Renal cortex interstitium (tissue), 11 donors: ENCODE data around the gene PPP1R1C. TPM values are rescaled to one million over a fixed set of nuclear protein-coding genes. Genes with fewer than 3 reads are reported as not detected.
"Not testable (repeated sequence)": the region's sequence is repeated elsewhere in the genome, so short reads cannot be mapped to it uniquely, and the experiment has no call there.

Experiments
- DNase-seq, 11 donors: peaks; one replicate each; pipeline ENCODE4 v3.0.0-alpha.2; 2013; ENCODE audit warnings: low read depth in 9 of 11, low spot score in 4 of 11; ENCODE audit errors: extremely low read depth in 1 of 11
- polyA plus RNA-seq, 3 donors: library from polyadenylated mRNA; unstranded; fragments of 120-200 nt; gene quantifications; one replicate each; pipeline ENCODE4 v1.2.1, GENCODE V29; 2013; ENCODE audit not compliant: insufficient read length in 3 of 3

Gene PPP1R1C
- polyA plus RNA-seq, 3 donors: 2.3 to 3.1 (median 2.7) TPM

DNA sequence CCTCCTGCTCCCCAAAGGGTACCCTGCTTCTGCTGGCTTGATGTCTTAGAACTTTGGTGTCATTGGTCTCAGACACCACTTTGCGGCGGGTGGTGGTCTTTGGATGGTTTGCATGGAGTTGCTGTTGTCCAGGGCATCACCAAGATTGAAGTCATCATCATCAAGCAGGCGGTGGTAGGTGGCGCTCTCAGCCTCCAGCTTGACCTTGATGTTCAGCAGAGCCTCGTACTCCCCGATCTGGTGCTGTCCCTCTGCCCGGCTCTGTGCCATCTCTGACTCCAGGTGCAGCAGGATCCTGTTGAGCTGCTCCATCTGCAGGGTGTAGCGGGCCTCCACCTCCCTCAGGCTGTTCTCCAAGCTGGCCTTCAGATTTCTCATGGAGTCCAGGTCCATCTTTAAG lies 24.5 kb upstream of the PPP1R1C start:
- DNase-seq: not testable (repeated sequence)

DNA sequence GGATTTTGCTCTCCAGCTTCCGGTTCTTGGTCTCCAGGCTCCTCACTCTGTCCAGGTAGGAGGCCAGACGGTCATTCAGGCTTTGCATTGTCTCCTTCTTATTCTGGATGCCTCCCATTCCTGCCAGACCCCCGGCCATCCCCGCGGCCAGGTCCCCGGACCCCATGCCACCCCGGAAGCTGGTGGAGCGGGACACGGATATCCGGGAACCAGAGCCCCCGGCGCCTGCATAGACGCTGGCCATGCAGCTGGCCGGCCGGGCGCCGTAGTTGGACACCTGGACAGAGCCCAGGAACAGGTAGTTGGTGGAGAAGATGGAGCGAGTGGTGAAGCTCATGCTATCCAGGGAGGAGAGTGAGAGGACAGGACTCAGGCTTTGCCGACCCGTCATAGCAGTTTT lies 23.5 kb upstream of the PPP1R1C start:
- DNase-seq: no peak

DNA sequence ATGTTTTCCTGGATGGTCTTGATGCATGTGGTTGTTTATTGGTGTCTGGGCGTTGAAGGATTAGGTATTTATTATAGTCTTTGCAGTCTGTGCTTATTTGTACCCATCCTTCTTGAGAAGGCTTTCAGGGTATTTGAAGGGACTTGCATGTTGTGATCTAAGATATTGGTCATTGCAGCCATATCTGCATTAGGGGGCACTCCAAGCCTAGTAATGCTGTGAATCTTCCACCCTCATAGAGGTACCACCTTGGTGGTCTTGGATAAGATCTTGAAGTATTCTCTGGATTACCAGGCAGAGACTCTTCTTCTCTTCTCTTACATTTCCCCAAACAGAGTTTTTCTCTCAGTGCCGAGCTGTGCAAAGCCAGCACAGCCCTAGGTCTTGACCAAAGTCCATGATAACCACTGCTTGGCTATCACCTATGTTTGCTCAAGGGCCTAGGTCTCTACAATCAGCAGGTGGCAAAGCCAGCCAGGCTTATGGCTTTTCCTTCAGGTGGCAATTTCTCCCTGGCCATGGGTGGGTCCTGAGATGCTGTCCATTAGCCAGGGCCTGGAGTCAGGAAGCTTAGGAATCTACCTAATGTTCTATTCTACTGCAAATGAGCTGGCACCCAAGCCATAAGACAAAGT lies 15.4 kb upstream of the PPP1R1C start:
- DNase-seq: no peak

DNA sequence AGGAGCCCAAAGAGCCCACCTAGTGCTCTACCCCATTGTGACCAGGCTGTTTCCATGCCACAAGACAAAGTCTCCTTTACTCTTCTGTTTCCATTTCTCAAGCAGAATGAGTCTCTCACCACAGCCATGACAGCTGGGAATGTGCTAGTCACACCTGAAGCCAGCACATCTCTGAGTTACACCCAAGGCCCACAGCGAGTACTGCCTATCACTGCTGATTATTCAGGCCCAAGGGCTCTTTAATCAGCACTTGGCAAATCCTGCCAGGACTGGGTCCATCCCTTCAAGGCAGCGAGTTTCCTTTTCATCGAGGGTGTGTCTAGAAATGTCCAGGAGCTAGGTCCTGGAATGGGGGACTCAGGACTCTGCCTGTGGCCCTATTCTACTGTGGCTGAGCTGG lies 14.6 kb upstream of the PPP1R1C start:
- DNase-seq: no peak

DNA sequence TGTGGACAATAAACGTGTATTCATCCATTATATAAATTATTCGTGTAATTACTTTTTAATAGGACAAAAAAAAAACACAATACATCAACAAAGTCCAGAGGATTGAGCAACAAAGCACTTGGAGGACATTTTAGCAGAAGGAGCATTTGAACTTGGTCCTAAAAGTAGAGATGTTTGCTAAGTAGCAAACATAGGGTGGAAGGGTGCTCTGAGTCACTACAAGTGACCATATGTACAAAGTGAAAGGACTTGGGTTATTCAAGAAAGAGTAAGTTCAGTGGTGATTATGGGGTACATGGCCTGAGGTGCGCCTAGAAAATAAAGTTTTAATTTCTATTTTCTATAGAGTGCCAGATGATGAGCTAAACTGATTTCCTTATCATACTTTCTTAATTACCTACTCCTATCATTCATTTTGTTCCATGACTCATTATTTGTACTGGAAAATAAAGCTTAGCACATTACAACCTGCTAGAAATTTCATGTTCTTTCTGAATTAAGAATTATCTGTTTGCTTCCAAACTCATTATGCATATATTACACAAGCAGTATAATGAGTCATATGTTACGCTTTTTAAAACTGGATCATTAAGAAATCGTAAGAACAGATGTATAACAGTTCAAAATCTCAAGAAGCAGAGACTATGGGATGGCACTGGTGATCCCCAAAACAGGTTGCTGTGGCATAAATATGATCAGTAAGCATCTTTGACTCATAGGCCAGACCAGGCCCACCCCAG lies 13.1 kb upstream of the PPP1R1C start:
- DNase-seq: no peak

DNA sequence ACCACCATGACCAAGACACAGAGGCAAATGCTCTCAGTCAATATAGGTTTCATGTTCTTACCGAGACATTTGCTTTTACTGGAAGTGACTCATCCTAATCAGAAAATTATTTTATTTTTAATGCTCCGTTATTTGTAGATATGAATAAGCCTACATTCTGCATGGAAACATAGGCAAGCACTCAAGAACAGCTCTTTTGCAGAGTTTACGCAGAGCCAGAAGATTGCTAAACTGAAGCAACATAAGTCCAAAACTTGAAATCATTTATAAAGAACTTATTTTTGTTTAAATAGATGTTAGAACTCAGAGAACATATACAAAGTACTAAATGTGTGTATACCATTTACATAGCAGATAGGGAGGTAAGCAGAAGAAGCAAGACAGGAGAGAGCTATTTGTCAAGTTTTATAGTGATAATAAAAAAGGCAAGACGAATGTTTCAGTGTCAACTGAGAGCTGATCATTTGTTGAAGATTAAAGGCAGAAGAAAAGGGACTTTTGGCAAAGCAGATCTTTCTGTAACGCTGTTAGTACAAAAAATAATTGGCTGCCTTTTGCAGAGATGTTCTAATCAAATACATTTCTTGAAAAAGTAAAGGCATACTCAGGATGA lies 12.4 kb upstream of the PPP1R1C start:
- no peak for DNase-seq

DNA sequence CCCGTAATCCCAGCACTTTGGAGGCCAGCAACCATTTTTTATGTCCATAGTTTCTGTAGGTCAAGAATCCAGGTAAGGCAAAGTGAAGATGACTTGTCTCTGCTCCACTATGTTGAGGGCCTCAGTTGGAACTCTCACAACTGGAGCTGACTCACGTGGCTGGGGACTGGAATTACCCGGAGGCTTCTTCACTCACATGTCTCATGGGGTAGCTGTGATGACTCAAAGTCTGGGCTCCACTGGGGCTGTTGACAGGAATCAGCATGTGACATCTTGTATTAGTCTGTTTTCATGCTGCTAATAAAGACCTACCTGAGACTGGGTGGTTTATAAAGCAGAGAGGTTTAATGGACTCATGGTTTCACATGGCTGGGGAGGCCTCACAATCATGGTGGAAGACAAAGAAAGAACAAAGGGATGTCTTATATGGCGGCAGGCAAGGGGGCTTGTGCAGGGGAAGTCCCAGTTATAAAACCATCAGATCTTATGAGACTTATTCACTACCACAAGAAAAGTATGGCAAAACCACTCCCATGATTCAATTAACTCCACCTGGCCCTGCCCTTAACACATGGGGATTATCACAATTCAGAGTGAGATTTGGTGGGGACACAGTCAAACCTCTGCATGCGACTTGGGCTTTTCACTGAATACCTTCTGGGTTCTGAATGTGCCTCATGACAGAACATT lies 7.8 kb upstream of the PPP1R1C start:
- no peak for DNase-seq

DNA sequence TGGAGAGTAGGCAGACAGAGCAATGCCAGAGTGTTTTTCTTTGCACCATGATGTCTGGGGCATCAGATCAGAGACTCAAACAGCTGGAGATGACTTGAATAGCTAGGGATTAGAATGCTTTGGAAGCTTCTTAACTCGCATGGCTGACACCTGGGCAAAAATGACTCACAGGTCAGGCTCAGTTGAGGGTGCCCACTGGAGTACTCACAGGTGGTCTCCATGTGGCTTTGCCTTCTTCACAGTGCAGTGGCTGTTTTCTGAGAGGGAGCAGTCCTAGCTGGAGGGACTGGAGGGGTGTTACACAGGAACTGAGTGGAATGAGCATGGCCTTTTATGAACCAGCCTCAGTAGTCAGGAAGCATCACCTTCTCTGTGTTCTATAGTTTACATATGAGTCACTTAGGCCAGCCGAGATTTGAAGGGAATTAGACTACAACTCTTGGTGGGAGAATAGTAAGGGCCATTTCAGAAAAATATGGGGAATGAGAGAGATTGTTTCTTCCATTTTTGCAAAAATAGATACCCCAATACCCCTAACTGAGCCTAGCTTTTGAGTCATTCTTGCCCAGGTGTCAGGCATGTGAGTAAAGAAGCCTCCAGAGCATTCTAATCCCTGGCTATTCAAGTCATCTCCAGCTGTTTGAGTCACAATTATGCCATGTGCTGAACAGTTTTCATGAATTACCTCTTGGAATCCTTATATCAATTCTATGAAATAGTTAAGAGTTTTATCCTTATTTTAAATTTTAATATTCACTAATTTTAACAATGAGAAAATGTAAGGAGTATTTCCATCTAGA lies 7.1 kb upstream of the PPP1R1C start:
- DNase-seq: no peak

DNA sequence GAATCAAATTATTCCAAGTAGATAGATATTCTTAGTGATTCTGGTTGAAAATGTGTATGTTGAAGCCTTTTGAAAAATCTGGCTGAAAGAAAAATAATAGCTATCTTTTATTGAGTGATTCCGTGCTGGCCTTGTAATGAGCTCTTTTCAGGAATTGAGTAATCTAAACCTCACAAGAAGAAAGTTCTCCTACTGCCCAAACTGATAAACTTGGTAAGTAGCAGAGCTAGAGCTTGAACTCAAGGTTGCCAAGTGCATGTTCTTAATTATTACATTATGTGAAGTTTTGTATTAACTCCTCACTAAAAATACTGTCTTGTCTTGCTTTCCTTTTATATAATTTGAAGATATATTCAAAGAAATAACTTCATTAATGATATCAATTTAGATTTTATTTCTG lies 1.6 kb upstream of the PPP1R1C start:
- DNase-seq: no peak

DNA sequence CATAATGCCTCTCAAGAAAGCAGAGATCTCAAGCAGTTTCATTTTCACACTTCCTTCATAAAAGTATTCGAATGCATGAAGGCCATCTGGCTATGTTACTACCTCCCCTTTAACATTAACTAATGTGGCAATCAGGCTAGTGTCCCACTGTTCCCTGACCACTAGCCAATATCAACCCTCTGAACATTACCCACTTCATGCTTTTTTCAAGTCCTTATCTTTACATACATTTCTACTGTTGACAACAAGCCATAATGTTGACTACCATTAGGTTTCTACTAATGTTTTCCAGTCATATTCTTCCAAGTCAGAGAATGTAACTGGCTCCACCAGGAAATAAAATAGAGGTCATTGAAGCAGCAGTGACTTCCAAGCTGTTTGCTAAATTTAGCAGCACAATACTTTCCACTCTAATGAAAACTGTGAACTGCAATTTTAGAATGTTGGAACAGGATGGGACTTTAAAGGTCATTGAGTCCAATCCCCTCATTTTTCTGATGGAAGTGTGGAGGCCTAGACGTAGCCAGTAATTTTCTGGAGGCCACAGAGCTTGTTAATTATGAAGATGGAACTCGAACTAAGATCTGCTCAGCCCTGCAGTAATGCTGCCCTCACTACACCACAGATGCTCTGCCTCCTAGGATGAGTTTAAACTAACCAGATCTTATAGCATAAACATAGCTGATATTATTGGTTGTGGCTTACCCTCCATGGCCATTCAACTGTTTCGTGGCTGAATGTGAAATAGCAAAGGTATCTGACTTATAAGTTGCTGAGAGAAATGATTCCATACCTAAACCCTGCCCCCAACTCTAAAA lies 630 bp upstream of the PPP1R1C start:
- no peak for DNase-seq

DNA sequence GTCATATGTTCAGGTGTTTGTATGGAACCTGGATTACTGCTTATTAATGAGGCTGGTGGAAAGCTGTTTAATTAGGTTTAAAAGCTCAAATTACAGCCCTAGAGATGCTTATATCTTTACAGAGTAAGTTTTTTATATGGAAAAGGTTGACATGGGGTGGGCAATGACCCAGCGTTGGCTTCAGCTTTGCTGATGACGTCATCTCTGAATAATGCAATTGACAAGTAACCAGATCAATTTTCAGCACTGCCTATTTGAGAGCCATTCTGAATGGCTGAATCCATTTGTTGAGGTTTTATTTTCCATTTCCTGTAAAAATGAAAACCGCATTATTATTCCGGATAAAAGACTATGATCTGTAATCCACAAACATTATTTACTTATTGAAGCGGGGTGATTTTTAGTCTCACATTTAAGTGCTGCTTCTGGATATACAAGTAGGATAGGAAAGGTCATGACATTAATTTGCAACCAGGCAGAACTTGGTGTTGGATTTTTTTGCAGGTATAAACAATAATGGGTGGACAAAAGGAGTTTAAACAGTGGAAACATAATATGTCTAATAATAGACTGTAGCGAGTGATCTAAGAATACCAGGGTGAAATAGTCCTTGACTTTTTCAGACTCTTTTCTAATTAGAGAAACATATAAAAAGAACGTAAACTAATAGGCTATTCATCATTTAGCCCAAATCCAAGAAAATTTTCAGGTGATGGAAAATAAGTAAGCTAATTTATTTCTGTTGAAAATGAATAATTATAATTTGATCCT lies 2.7 kb downstream of the PPP1R1C start:
- DNase-seq: no peak

DNA sequence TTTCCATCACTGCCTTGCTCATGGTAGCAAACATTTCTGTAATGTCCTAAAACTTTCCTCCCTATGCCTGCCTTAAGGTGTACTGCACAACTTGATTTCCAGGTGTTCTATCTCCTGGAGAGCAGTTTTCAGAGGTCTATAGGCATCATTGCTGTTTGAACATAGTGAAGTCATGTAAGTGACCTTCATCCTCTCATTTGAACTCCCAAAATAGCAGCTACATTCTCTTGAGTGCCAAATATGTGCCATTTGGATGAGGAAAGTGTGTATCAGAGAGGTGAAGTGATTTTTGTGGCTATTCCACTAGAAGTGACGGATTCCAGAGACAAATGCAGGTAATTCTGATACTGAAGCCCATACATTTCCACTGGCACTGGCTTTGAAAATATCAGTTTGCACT lies 3.4 kb downstream of the PPP1R1C start:
- DNase-seq: no peak

DNA sequence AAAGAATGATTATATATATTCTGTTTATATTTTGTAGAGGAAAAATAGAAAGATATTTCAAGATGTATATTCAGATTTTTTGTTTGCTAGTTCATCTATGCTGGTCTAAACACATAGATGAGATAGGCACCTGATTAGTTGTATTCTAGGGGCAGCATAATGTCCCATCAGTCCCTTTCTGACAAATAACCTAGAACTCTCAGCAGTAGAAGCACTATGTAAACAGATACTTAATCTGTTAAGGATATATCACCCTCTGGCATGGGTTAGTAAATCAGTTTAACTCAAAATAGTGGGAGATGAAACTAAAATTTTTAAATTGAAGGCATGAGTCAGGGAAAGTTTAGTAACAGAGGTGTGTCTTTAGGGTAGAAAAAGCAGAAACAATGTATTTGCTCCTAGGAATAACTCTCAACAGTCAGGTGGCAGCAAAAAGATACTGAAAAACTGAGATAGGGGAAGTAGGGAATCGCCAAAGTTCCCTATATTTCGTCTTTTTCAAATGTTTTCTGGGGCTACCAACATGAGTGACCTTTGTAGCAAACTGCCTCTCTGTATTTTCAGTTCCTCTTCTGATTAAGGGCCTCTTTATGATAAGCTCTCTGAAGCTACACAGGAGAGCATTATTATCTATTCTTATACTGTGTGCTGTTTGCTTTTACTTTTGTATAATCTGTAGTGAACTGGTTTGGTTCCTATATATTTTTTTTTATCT lies 5.7 kb downstream of the PPP1R1C start:
- no peak for DNase-seq

DNA sequence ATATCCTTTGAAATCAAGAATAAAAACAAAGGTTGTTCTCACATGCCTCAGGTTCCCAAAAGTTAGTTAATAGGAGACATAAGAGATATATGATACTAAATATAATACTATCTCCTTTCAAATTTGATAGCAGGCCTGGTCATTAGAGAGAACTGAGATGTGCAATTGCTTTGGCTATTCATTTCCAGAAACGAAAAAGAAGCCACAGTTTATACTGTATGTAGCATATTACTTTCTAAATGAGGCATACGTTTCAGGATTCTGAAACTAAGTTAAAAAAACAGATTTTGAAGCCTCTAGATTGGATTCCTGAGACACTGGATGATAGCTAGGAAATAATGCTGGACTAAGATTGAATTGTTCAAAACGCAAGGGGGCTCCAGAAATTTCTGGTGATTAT lies 7.1 kb downstream of the PPP1R1C start:
- no peak for DNase-seq

DNA sequence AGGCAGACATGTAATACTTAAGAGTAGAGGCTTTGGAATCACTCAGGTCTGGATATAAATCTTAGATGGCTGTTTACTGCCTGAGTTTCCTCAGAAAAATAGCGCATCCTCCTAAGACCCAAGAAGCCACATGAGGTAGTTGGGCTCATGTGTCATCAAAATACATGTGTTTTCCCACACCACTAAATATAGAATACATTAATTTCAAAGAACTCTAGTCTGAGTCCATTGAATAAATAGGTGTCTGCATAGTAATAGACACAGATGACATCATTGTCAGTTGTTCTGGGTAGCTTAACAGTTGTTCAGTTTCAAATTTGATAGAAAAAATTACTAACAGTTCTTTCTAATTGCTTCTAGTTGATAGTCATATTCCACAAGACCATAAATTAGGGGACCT lies 9.6 kb downstream of the PPP1R1C start:
- no peak for DNase-seq

DNA sequence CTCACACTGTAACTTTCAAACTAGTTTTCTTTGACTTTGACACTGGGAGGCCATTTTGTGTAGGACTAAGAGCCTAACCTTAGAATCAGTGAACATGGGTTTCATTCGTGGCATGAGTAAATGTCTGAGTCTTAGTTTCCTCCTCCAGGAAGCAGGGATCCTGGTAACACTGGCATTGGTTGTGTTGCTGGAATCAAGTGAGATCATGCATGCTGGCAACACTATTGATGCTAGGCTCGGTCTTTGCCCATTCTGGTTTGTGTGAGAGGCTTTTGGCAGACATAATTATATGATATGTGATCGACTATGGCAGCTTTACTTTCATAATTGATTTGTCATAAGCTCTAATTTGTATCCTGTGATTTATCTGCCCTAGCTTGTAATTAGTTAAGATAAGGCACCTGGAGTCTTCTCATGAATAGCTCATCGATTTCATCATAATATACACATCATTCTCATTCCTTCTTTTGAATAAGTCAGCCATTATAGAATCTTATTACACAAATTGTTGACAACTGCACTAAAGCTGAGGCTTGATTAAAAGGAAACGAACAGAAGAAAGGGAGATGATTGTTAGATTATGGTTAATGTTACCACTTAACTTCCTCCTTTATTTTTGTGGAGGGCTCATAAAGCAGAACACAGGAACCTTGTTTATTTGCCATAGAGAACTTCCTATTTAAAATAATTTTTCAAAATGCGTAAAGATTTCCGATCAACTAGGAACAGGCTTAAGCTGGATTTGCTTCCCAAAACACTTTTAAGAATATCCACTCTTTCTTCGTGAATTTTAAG lies 12.6 kb downstream of the PPP1R1C start:
- no peak for DNase-seq
